Activated T-cell treated with anti-CD3 and anti-CD28 coated beads, Interleukin-2, amount 50 U/mL, for 72 hours (primary cell): ENCODE data around the gene EPB41L5. TPM values are rescaled to one million over a fixed set of nuclear protein-coding genes. Genes with fewer than 3 reads are reported as not detected.
"Not testable (repeated sequence)": the region's sequence is repeated elsewhere in the genome, so short reads cannot be mapped to it uniquely, and the experiment has no call there.

Experiments
- ATAC-seq, 2 donors: fragments of 150-1000 bp; cut with Tn5 transposase; replicated peaks in 1 of 2; 2 replicates each; pipeline ENCODE4 v1.10.0; 2021; ENCODE audit warnings: moderate library complexity in 2 of 2, mild to moderate bottlenecking in 1 of 2
- DNase-seq, 2 donors: peaks; one replicate each; pipeline ENCODE4 v3.0.0; 2021 to 2022; ENCODE audit warnings: mixed read lengths in 1 of 2
- H3K27ac Mint-ChIP-seq: one replicate; pipeline ENCODE4 v1.8.0; 2022; ENCODE audit warnings: mild to moderate bottlenecking, moderate library complexity, mixed read lengths
- H3K27me3 Mint-ChIP-seq: one replicate; pipeline ENCODE4 v1.8.0; 2022; ENCODE audit warnings: low read depth, mixed read lengths
- H3K36me3 Mint-ChIP-seq, 2 donors: one replicate each; pipeline ENCODE4 v1.8.0; 2022; ENCODE audit warnings: mixed read lengths in 2 of 2, mild to moderate bottlenecking in 1 of 2; ENCODE audit not compliant: insufficient read depth in 2 of 2
- H3K4me1 Mint-ChIP-seq: one replicate; pipeline ENCODE4 v1.8.0; 2022; ENCODE audit warnings: low read depth, mixed read lengths
- H3K4me3 Mint-ChIP-seq, 2 donors: one replicate each; pipeline ENCODE4 v1.8.0; 2022; ENCODE audit warnings: mild to moderate bottlenecking in 2 of 2, mixed read lengths in 2 of 2, moderate library complexity in 2 of 2
- H3K9me3 Mint-ChIP-seq, 2 donors: one replicate each; pipeline ENCODE4 v1.8.0; 2022; ENCODE audit warnings: mixed read lengths in 2 of 2
- total RNA-seq, 2 donors: library from RNA; stranded (reverse); gene quantifications; one replicate each; pipeline ENCODE4 v1.2.3, GENCODE V29; 2022

The EPB41L5 gene
- total RNA-seq, 2 donors from 2014 or later = 4.1 to 5.3 TPM

DNA sequence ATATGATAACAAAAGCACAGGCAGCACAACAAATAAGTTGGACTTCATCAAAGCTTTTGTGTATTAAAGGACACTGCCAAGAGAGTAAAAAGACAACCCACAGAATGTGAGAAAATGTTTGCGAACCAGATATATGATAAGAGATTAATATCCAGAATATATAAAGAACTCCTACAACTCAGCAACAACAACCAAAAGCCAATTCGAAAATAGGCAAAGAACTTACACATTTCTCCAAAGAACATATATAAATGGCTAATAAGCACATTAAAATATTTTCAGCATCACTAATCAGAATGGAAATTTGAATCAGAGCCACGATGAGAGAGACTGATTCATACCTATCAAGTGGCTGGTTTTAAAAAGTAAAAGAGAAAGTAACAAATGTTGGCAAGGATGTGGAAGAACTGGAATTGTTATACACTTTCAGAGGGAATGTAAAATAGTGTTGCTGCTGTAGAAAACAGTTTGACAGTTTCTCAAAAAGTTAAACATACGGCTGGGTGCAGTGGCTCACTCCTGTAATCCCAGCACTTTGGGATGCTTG lies 25.2 kb downstream of the EPB41L5 start:
- H3K27ac Mint-ChIP-seq = no peak overlapping the region
- H3K4me1 Mint-ChIP-seq = no peaks in the 10 kb centered on the region
- no peak for DNase-seq
- no peak overlapping the region for H3K4me3 Mint-ChIP-seq
- ATAC-seq = no peak
- H3K9me3 Mint-ChIP-seq = peaks cover 0 to 3% of the 10 kb centered on the region in 2 donors
- H3K36me3 Mint-ChIP-seq = peaks cover 2% of the 10 kb centered on the region in 2 donors
- H3K27me3 Mint-ChIP-seq = no peaks in the 10 kb centered on the region

GRCh38 chr2:120042359-120042758 lies 29.5 kb downstream of the EPB41L5 start:
- DNase-seq (no peak), ATAC-seq (no peak)
- Mint-ChIP-seq H3K4me1 (no peaks in the 10 kb centered on the region), H3K36me3 (peaks cover 7 to 12% of the 10 kb centered on the region in 2 donors), H3K27me3 (no peaks in the 10 kb centered on the region), H3K4me3 (no peak overlapping the region), H3K27ac (peak overlapping the region; percentile 40), H3K9me3 (peaks cover 3 to 8% of the 10 kb centered on the region in 2 donors)

- Mint-ChIP-seq H3K9me3 (peaks cover 7 to 12% of the 10 kb centered on the region in 2 donors), H3K4me3 (no peak overlapping the region), H3K4me1 (no peaks in the 10 kb centered on the region), H3K27me3 (no peaks in the 10 kb centered on the region), H3K36me3 (peaks cover 8 to 25% of the 10 kb centered on the region in 2 donors), H3K27ac (peak overlapping the region; percentile 69)
- no peak for ATAC-seq
- DNase-seq = no peak
These were observed 31.5 kb downstream of the EPB41L5 start for GRCh38 chr2:120044336-120044735.

GRCh38 chr2:120045775-120046174 lies 32.9 kb downstream of the EPB41L5 start:
- not testable (repeated sequence) for H3K4me3 Mint-ChIP-seq, ATAC-seq
- peaks cover 9 to 32% of the 10 kb centered on the region in 2 donors for H3K36me3 Mint-ChIP-seq

GRCh38 chr2:120046252-120046651 lies 33.4 kb downstream of the EPB41L5 start:
- H3K36me3 Mint-ChIP-seq = peaks cover 9 to 32% of the 10 kb centered on the region in 2 donors
- peaks cover 9 to 14% of the 10 kb centered on the region in 2 donors for H3K9me3 Mint-ChIP-seq
- H3K27ac Mint-ChIP-seq, H3K27me3 Mint-ChIP-seq, DNase-seq, H3K4me1 Mint-ChIP-seq, ATAC-seq, H3K4me3 Mint-ChIP-seq: not testable (repeated sequence)

More at GRCh38 chr2:120045775-120046174, 32.9 kb downstream of the EPB41L5 start:
- not testable (repeated sequence) for DNase-seq, H3K27me3 Mint-ChIP-seq, H3K27ac Mint-ChIP-seq, H3K4me1 Mint-ChIP-seq
- peaks cover 9 to 14% of the 10 kb centered on the region in 2 donors for H3K9me3 Mint-ChIP-seq

- Mint-ChIP-seq H3K27ac (no peak overlapping the region), H3K9me3 (peaks cover 7 to 21% of the 10 kb centered on the region in 2 donors), H3K4me3 (no peak overlapping the region), H3K36me3 (peaks cover 8 to 25% of the 10 kb centered on the region in 2 donors), H3K27me3 (no peaks in the 10 kb centered on the region), H3K4me1 (no peaks in the 10 kb centered on the region)
- no peak for DNase-seq
- no peak for ATAC-seq
These were observed 39.7 kb downstream of the EPB41L5 start for GRCh38 chr2:120052597-120052996.

GRCh38 chr2:120053891-120054290 lies 41.0 kb downstream of the EPB41L5 start:
- Mint-ChIP-seq H3K9me3 (peaks cover 5 to 15% of the 10 kb centered on the region in 2 donors), H3K36me3 (peaks cover 6 to 17% of the 10 kb centered on the region in 2 donors), H3K27ac (no peak overlapping the region), H3K27me3 (no peaks in the 10 kb centered on the region), H3K4me1 (no peaks in the 10 kb centered on the region), H3K4me3 (no peak overlapping the region)
- DNase-seq (no peak), ATAC-seq (no peak)

GRCh38 chr2:120059483-120059882 lies 46.6 kb downstream of the EPB41L5 start:
- Mint-ChIP-seq H3K27me3 (no peaks in the 10 kb centered on the region), H3K9me3 (peaks cover 4 to 5% of the 10 kb centered on the region in 2 donors), H3K4me3 (no peak overlapping the region), H3K36me3 (peaks cover 0 to 2% of the 10 kb centered on the region in 2 donors), H3K27ac (no peak overlapping the region), H3K4me1 (no peaks in the 10 kb centered on the region)
- DNase-seq (no peak), ATAC-seq (no peak)

GRCh38 chr2:120060088-120060623 lies 47.3 kb downstream of the EPB41L5 start:
- H3K36me3 Mint-ChIP-seq = peaks cover 0 to 2% of the 10 kb centered on the region in 2 donors
- no peak for DNase-seq
- peaks cover 4 to 5% of the 10 kb centered on the region in 2 donors for H3K9me3 Mint-ChIP-seq
- H3K4me1 Mint-ChIP-seq = no peaks in the 10 kb centered on the region
- no peak overlapping the region for H3K4me3 Mint-ChIP-seq
- ATAC-seq = no peak
- H3K27me3 Mint-ChIP-seq = no peaks in the 10 kb centered on the region
- no peak overlapping the region for H3K27ac Mint-ChIP-seq

DNA sequence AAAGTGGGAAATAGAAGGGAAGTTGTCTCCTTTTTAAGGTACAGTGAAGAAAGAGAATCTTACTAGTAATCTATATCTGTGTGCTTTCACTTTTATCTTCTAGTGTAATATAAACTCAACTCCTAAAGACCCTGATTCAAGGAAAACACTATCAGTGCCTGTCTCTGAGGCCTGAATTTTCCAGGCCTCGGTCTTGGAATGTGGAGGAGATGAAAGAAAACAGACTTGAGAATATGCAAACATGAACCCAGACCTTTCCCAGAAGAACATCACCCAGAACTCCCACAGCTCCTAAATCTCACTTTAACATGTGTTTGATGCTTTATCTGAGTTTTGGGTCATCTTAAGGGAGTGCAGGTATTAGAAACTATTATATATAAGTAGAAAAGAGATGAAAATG lies 51.8 kb downstream of the EPB41L5 start:
- H3K36me3 Mint-ChIP-seq = no peaks in the 10 kb centered on the region
- H3K4me1 Mint-ChIP-seq = no peaks in the 10 kb centered on the region
- H3K27me3 Mint-ChIP-seq = no peaks in the 10 kb centered on the region
- no peak overlapping the region for H3K27ac Mint-ChIP-seq
- ATAC-seq (no peak), DNase-seq (no peak)
- H3K9me3 Mint-ChIP-seq = no peaks in the 10 kb centered on the region
- no peak overlapping the region for H3K4me3 Mint-ChIP-seq

DNA sequence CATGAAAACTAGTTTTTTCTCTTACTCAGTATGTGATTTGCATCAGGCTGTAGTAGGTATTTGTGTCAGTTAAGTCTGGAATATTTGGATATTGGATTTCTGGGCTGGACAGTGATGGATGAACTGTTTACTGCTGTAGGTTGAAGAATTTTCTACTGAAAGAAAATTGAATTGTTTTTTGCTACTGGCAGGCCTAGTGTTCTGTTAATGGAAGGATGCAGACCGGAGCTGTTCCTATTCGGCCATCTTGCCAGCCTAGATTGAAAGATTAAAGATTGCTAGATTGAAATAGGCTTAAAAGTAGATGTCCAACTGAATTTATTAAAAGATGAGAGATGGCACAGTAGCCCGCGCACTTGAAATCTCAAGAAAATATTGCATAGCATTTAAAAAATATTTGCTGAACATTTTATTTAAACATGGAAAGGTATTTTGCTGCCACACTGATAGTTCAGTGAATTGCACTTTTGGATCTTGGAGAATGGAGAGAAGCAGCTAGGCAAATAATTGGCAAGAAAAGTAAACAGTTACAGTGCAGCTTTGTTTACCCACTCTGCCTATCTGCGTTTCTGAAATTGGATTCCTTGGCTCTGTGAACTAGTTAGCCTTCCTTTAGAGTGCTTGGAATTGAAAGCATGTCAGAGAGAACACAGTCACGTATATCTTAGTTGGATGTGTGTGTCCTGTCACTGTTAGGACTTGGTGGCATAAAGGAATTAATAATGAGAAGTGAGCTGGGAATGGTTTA lies 54.1 kb downstream of the EPB41L5 start:
- Mint-ChIP-seq H3K9me3 (peaks cover 0 to 2% of the 10 kb centered on the region in 2 donors), H3K36me3 (no peaks in the 10 kb centered on the region), H3K27ac (no peak overlapping the region), H3K4me3 (no peak overlapping the region), H3K27me3 (no peaks in the 10 kb centered on the region), H3K4me1 (no peaks in the 10 kb centered on the region)
- no peak for ATAC-seq
- no peak for DNase-seq

DNA sequence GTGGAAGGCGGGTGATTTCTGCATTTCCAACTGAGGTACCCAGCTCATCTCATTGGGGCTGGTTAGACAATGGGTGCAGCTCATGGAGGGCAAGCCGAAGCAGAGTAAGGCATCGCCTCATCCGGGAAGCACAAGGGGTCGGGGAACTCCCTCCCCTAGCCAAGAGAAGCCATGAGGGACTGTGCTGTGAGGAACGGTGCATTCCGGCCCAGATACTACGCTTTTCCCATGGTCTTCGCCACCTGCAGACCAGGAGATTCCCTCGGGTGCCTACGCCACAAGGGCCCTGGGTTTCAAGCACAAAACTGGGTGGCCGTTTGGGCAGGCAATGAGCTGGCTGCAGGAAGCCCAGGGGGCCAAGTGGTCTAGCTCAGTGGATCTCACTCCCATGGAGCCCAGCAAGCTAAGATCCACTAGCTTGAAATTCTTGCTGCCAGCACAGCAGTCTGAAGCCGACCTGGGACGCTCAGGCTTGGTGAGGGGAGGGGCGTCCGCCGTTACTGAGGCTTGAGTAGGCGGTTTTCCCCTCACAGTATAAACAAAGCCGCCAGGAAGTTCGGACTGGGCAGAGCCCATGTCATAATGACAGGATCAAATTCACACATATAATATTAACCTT lies 55.3 kb downstream of the EPB41L5 start:
- DNase-seq, H3K9me3 Mint-ChIP-seq, H3K36me3 Mint-ChIP-seq, H3K4me3 Mint-ChIP-seq, ATAC-seq, H3K27ac Mint-ChIP-seq, H3K27me3 Mint-ChIP-seq, H3K4me1 Mint-ChIP-seq: not testable (repeated sequence)

- no peak overlapping the region for H3K4me3 Mint-ChIP-seq
- peaks cover 1 to 6% of the 10 kb centered on the region in 2 donors for H3K9me3 Mint-ChIP-seq
- no peak for DNase-seq
- no peak for ATAC-seq
- peaks cover 0 to 5% of the 10 kb centered on the region in 2 donors for H3K36me3 Mint-ChIP-seq
- no peak overlapping the region for H3K27ac Mint-ChIP-seq
- no peaks in the 10 kb centered on the region for H3K4me1 Mint-ChIP-seq
- H3K27me3 Mint-ChIP-seq = no peaks in the 10 kb centered on the region
These were observed 62.7 kb downstream of the EPB41L5 start for GRCh38 chr2:120075545-120075944.
